ENCODE results near the gene NDUFB5.

DNA sequence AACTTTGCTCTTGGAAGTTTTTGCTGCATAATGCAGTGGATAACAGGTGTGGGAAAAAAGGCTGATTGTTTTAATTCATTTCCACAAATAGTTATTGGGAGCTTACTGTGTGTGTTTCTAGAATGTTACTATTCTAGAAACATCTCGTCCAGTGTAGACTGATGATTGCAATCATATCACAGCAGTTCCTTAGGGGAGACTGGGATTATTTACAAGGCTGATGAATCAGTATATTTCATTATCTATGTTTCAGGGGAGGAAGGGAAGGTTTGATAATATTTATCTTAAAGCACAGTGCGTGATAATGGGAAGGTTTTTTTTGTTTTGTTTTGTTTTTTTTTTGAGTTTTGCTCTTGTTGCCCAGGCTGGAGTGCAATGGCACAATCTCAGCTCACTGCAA, 50.6 kb downstream of the NDUFB5 start:
- TF ChIP-seq CTCF (conservative IDR thresholded peaks at IDR 0.05 in 1 of 2, IDR thresholded peaks at IDR 0.05 in 1 of 2; ENCODE audit: extremely low read depth in 1 of 2, insufficient read depth in 1 of 2, low read depth in 1 of 2, low read length in 2 of 2) (no peak), EZH2 (IDR thresholded peaks at IDR 0.05; ENCODE audit: borderline replicate concordance, low read length) (no peak)

Data from mammary epithelial cell (primary cell).